ENCODE data around the gene KRT81.
A peak's percentile ranks its signal among the peaks of the same experiment; 100 is the strongest.

The KRT81 gene

DNA sequence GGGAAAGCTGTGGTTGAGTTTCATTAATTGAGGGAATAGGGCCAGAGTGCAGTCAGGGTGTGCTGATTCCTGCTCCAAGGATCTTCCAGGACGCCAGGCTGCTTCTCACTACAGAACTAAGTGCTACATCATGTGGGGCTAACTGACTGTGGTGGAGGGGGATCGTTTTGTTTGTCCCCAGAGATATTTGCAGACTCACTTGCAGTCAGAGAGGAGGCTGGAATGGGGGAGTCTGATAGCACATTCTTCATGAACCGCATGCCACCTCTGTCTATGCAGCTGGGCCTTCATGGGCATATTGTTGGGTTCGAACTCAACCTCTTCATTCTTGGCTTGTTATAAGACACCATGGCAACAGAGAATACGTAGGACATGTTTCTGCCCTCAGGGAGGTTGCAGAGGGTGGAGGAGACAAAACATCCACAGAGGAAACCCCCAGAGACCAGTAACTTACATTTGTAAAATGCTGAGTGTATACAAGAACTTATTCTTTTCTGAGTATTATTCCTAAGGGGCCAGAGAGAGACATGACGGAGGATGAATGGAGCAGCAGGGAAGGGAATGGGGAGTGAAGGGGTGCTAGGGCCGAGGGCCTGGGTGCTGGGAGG is 45.3 kb downstream of the KRT81 start:
- peak overlapping the region; percentile 46 for H3K4me3 ChIP-seq (ENCODE audit: low read depth, low read length)
- TF ChIP-seq, protein P1, sequence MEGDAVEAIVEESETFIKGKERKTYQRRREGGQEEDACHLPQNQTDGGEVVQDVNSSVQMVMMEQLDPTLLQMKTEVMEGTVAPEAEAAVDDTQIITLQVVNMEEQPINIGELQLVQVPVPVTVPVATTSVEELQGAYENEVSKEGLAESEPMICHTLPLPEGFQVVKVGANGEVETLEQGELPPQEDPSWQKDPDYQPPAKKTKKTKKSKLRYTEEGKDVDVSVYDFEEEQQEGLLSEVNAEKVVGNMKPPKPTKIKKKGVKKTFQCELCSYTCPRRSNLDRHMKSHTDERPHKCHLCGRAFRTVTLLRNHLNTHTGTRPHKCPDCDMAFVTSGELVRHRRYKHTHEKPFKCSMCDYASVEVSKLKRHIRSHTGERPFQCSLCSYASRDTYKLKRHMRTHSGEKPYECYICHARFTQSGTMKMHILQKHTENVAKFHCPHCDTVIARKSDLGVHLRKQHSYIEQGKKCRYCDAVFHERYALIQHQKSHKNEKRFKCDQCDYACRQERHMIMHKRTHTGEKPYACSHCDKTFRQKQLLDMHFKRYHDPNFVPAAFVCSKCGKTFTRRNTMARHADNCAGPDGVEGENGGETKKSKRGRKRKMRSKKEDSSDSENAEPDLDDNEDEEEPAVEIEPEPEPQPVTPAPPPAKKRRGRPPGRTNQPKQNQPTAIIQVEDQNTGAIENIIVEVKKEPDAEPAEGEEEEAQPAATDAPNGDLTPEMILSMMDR (IDR thresholded peaks at IDR 0.05; ENCODE audit: borderline replicate concordance, insufficient read depth, low read depth, low read length), result no peak

DNA sequence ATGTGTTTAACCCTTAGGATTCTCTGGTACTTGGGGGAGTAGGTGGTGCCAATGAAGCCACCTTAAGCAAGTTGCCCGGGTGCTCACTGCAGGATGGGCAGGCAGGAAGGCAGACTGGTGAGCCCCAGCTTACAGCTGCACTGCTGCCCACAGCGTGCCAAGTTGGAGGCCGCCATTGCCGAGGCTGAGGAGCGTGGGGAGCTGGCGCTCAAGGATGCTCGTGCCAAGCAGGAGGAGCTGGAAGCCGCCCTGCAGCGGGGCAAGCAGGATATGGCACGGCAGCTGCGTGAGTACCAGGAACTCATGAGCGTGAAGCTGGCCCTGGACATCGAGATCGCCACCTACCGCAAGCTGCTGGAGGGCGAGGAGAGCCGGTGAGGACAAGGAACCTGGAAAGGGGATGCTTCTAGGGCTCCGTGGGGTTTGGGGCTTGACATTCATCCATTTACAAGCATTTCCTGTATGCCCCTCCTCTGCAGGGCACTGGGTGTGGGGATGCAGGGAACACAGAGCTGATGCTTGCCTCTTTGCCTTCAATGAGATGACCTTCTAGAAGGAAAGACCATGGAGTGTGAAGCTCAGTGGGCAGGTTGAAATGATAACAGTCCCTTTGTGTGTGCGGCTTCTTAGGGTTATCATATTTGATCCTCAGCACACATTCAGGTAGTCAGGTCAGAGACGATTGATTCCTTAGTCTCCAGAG is 45.9 kb downstream of the KRT81 start:
- H3K4me3 ChIP-seq (ENCODE audit: low read depth, low read length), result peak overlapping the region; percentile 46
- TF ChIP-seq, protein P1 (IDR thresholded peaks at IDR 0.05; ENCODE audit: borderline replicate concordance, insufficient read depth, low read depth, low read length), result no peak

DNA sequence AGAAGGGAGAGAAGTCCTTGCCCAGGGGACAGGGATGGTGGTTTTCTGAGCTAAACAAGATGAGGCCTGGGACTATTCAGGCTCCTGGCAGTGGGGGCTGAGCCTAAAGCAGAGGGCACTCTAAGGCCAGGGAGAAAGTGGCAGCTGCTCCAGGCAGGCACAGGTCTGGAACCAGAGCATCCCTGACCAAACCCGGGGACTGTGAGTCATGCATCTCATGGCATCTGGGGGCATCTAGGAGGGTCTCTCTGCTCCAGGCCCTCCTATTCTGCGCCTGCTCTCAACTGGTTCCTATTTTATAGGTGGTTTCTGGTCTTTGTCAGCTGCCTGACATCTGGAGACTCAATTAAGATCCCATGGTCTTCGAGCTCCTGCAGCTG is 46.7 kb downstream of the KRT81 start:
- TF ChIP-seq, protein P1 (IDR thresholded peaks at IDR 0.05; ENCODE audit: borderline replicate concordance, insufficient read depth, low read depth, low read length), result no peak
- peak overlapping the region; percentile 63 for H3K4me3 ChIP-seq (ENCODE audit: low read depth, low read length)

DNA sequence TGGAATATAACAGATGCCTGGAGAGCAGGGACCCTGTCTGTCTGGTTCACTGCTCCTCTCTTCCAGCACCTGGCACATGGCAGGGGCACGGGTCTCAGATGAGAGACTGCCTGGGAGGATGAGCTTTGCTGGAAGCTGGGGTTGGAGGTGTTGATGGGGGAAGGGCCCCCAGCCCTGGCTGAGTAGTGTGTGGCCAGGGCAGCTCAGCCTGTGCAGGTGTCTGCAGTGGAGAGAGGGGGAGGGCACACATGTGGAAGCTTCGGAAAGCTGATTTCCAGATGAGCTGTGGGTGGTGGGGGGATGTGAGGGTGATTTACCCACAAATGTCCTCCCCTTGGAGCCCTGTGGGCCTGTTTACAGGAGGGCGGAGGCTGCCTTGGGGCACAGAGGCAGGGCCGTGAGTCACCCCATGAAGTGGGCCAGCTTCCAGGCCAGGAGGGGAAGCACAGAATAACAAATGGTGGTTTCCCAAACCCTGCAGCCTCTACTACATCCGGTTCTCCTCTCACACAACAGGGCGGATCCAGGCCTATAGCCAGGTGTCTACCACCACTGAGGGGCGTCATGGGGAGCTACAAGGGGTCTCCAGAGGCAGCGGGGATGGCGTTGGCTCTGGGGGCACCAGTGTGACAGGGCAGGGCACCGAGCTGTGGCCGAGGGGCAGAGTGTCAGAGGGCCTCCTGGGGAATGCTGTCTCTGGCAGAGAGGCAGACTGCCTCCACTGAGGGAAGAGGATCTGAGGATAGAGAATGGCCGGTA is 47.3 kb downstream of the KRT81 start:
- TF ChIP-seq, protein P1 (IDR thresholded peaks at IDR 0.05; ENCODE audit: borderline replicate concordance, insufficient read depth, low read depth, low read length), result no peak
- peak overlapping the region; percentile 63 for H3K4me3 ChIP-seq (ENCODE audit: low read depth, low read length)

DNA sequence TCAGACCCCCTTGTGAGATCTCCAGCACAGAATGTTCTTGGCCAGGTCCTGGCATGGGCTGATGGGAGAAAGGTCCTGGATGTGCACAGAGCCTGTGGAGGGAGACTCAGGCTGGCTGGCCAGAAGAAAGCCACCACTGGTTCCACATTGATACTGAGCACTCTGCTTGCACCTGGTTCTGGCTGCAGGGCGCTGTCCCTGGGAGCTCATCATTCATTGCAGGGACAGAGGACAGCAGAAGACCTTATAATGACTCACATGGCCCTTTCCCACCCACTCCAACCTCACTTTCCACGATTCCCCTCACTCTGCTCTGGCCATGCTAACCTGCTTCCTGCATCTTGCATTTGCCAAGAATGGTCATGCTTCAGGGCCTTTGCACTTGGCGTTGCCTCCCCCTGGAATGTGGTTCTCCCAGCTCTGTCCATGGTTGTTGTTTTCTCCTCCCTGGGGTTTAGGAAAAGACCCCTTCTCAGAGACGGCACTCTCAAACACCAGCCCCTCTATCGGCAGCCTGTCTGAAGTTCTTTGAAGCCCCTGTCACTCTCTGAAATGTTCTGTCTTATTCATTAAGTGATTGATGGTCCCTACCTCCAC is 48.0 kb downstream of the KRT81 start:
- TF ChIP-seq, protein P1 (IDR thresholded peaks at IDR 0.05; ENCODE audit: borderline replicate concordance, insufficient read depth, low read depth, low read length), result no peak
- H3K4me3 ChIP-seq (ENCODE audit: low read depth, low read length), result no peak overlapping the region

DNA sequence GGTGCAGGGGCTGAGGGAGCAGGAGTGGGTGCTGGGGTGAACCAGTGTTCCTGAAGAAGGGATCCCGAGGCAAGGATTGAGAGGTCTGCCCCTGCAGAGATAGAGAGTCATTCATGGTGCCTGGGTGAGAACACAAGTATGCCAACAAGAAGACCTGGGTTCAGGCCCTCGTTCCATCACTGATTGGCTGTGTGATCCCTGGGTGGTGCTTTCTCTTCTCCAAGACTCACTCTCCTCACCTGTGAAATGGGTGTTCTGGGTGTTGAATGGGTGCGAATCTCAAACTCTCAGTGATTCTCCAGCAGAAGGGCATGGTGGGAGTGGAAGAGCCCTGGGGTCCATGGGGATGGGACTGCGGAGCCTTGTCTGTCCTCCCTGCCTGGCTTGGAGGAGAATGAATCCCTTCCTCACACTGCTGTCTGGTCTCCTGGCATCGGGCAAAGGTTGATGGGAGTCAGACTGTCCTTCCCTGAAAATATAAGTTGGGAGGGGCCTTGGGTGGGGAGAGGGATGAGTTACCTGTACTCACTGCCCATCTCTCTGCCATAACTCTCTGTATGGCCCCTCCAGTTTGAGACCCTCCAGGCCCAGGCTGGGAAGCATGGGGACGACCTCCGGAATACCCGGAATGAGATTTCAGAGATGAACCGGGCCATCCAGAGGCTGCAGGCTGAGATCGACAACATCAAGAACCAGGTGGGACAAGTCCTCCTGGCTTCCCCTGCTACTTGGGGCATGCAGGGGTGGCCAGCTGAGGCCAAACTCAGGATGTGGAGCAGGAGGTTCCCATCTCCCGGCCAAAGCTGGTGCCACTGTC is 48.7 kb downstream of the KRT81 start:
- no peak overlapping the region for H3K4me3 ChIP-seq (ENCODE audit: low read depth, low read length)
- TF ChIP-seq, protein P1 (IDR thresholded peaks at IDR 0.05; ENCODE audit: borderline replicate concordance, insufficient read depth, low read depth, low read length), result no peak
